Central memory CD8-positive, alpha-beta T cell (primary cell): ENCODE results near the gene JAK2.

Experiments used
- ATAC-seq: fragments of 150-1000 bp; cut with Tn5 transposase; replicated peaks from 2 replicates; pipeline ENCODE4 v1.10.0; 2022; ENCODE audit warnings: mild to moderate bottlenecking, moderate FRiP score, moderate number of reproducible peaks; ENCODE audit not compliant: poor library complexity, severe bottlenecking; ENCODE audit errors: extremely low read depth
- DNase-seq, 2 donors: peaks; one replicate each; pipeline ENCODE4 v3.0.0; 2021; ENCODE audit warnings: low spot score in 2 of 2
- H3K27ac Mint-ChIP-seq: one replicate; pipeline ENCODE4 v1.8.0; 2022; ENCODE audit warnings: low read depth, mild to moderate bottlenecking, moderate library complexity, mixed read lengths
- H3K27me3 Mint-ChIP-seq: one replicate; pipeline ENCODE4 v1.8.0; 2022; ENCODE audit warnings: mixed read lengths
- H3K36me3 Mint-ChIP-seq: one replicate; pipeline ENCODE4 v1.8.0; 2022; ENCODE audit warnings: mild to moderate bottlenecking, moderate library complexity, mixed read lengths; ENCODE audit not compliant: insufficient read depth
- H3K4me1 Mint-ChIP-seq: one replicate; pipeline ENCODE4 v1.8.0; 2022; ENCODE audit warnings: mixed read lengths
- H3K4me3 Mint-ChIP-seq: one replicate; pipeline ENCODE4 v1.8.0; 2022; ENCODE audit warnings: mild to moderate bottlenecking, moderate library complexity, mixed read lengths
- H3K9me3 Mint-ChIP-seq: one replicate; pipeline ENCODE4 v1.8.0; 2022; ENCODE audit warnings: mixed read lengths

The JAK2 gene

DNA sequence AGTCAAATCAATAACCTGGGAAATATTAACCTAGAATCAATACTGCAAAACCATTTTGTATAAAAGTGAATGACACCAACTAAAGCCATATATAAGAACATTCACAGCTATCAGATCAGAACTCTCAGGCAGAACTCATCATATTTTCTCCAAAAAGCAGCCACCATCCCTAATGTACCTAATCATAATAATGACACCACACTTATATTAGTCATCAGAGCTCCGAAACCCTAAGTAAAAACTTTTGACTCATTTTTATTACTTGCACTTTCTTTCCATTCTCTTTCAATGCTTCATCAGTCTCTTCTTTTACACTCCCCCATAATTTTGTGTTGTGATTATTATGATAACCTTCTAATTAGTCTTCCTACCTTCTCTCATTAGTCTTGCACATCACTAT lies 155.1 kb downstream of the JAK2 start:
- H3K27ac Mint-ChIP-seq: no peak overlapping the region
- DNase-seq: no peak
- peaks cover 14% of the 10 kb centered on the region for H3K9me3 Mint-ChIP-seq
- H3K4me3 Mint-ChIP-seq: no peak overlapping the region
- no peaks in the 10 kb centered on the region for H3K4me1 Mint-ChIP-seq
- no peaks in the 10 kb centered on the region for H3K27me3 Mint-ChIP-seq
- H3K36me3 Mint-ChIP-seq: peaks cover 9% of the 10 kb centered on the region
- ATAC-seq: no peak

DNA sequence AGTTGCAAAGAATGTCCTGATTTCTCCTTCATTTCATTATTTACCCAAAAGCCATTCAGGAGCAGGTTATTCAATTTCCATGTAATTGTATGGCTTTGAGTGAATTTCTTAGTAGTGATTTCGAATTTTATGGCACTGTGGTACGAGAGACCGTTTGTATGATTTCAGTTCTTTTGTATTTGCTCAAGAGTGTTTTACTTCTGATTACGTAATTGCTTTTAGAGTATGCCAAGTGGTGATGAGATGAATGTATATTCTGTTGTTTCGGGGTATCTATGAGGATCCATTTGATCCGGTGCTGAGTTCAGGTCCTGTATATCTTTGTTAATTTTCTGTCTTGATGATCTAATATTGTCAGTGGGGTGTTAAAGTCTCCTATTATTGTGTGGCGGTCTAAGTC lies 159.1 kb downstream of the JAK2 start:
- Mint-ChIP-seq H3K27ac (no peak overlapping the region), H3K4me1 (no peaks in the 10 kb centered on the region), H3K4me3 (no peak overlapping the region), H3K36me3 (peaks cover 12% of the 10 kb centered on the region), H3K27me3 (no peaks in the 10 kb centered on the region), H3K9me3 (peaks cover 20% of the 10 kb centered on the region)
- no peak for DNase-seq
- ATAC-seq: no peak

DNA sequence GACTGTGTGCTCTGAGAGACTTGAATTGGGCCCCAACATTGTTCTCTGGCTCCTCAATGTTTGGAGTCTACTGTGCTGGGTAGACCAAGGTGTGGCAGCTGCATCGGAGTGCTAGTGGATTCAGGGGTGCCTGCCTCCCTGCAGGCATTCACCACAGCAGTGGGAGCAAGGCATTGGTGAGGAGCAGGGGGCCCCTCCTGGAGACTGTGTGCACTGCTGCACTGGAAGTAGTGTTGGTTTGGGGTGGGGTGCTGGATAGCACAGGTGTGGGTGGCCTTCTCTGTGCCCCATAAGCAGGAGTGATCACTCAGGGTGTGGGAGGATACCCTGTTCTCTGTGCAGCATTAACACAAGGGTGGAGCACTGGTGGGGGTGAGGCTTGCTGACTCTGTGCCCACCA lies 161.2 kb downstream of the JAK2 start:
- no peak for ATAC-seq
- Mint-ChIP-seq H3K9me3 (peaks cover 20% of the 10 kb centered on the region), H3K4me1 (no peaks in the 10 kb centered on the region)

More for the DNA sequence above, 161.2 kb downstream of the JAK2 start:
- DNase-seq: no peak
- no peaks in the 10 kb centered on the region for H3K27me3 Mint-ChIP-seq
- H3K27ac Mint-ChIP-seq: no peak overlapping the region
- peaks cover 12% of the 10 kb centered on the region for H3K36me3 Mint-ChIP-seq
- H3K4me3 Mint-ChIP-seq: no peak overlapping the region
